ENCODE measurements around the gene TTC39B.

DNA sequence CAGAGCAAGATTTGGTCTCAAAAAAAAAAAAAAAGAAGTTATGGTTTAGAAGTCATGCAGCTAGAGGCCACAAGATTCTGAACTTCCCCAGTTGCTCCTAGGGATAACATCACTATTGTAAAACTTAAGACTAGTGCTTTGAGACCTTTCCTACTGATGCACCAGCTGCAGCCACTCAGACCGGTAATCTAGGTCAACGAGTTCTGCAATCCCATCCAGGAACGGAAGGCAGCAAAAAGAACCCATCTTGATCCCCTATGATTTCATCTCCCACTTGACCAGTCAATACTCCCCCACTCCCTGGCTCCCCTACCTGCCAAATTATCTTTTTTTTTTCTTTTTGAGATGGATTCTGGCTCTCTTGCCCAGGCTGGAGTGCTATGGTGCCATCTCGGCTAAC, 46.9 kb upstream of the TTC39B start:
- TF ChIP-seq CTCF (IDR thresholded peaks at IDR 0.05) (no peak), POLR2A (IDR thresholded peaks at IDR 0.05) (no peak)
